Measurements from ENCODE around the gene NXNL2. TPM values are rescaled to one million over a fixed set of nuclear protein-coding genes. Genes with fewer than 3 reads are reported as not detected.

NXNL2 gene
- total RNA-seq, result 0.31 TPM in 1 of 2 replicates, not detected in the other
- long read RNA-seq, result 0 reads

DNA sequence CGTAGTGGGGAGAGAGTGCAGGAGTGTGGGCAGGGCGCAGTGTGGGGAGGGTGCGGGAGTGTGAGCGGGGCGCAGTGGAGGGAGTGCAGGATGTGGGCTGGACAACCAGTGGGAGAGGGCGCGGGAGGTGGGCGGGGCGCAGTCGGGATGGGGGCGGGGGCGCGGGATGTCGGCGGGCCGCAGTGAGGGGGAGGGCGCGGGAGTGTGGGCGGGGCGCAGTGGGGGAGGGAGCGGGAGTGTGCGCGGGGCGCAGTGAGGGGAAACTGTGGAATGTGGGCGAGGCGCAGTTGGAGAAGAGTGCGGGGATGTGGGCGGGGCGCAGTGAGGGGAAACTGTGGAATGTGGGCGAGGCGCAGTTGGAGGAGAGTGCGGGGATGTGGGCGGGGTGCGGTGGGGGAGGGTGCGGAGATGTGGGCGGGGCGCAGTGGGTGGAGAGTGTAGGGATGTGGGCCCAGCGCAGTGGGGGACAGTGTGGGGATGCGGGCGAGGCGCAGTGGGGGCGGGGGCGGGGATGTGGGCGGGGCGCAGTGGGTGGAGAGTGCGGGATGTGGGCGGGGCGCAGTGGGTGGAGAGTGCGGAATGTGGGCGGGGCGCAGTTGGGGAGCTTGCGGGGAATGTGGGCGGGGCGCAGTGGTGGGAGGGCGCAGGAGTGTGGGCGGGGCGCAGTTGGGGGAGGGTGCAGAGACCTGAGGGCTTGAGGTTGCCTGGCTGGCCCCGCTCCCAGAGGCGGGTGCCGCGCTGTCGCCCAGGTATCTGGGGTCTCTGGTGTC is at the start of gene NXNL2:
Gene NXNL2, plus strand, starts transcription at position 723 of the 770 bp plus-strand sequence. CDS start 257 bp downstream, outside the sequence.
- H3K9me3 Mint-ChIP-seq (ENCODE audit: low read depth), result no peaks in the 10 kb centered on the region

GRCh38 chr9:88488166-88488565 is 46.8 kb upstream of the NXNL2 start:
- Mint-ChIP-seq H3K9me3 (ENCODE audit: low read depth) (no peaks in the 10 kb centered on the region), H3K27me3 (no peaks in the 10 kb centered on the region), H3K27ac (no peak overlapping the region), H3K4me1 (ENCODE audit: low read depth) (peaks cover 1% of the 10 kb centered on the region), H3K4me3 (ENCODE audit: low read depth) (no peak overlapping the region), H3K36me3 (ENCODE audit: insufficient read depth) (peaks cover 19% of the 10 kb centered on the region)
- DNase-seq (ENCODE audit: low spot score, unreplicated experiment), result no peak
- TF ChIP-seq CTCF (IDR thresholded peaks at IDR 0.05; ENCODE audit: unreplicated experiment), result no peak

More for the DNA sequence above, at the start of gene NXNL2:
- Mint-ChIP-seq H3K36me3 (ENCODE audit: insufficient read depth) (no peaks in the 10 kb centered on the region), H3K4me3 (ENCODE audit: low read depth) (peak within 1 kb of the TSS; percentile 61), H3K27me3 (peaks cover 78% of the 10 kb centered on the region), H3K27ac (peak within 1 kb of the TSS; percentile 28), H3K4me1 (ENCODE audit: low read depth) (peaks cover 18% of the 10 kb centered on the region)
- no peak for TF ChIP-seq CTCF (IDR thresholded peaks at IDR 0.05; ENCODE audit: unreplicated experiment)
- peak; percentile 57 for DNase-seq (ENCODE audit: low spot score, unreplicated experiment)

GRCh38 chr9:88494983-88495721 is 39.8 kb upstream of the NXNL2 start:
- no peak overlapping the region for H3K4me3 Mint-ChIP-seq (ENCODE audit: low read depth)
- no peaks in the 10 kb centered on the region for H3K27me3 Mint-ChIP-seq
- TF ChIP-seq CTCF (IDR thresholded peaks at IDR 0.05; ENCODE audit: unreplicated experiment), result no peak
- no peak for DNase-seq (ENCODE audit: low spot score, unreplicated experiment)
- H3K4me1 Mint-ChIP-seq (ENCODE audit: low read depth), result no peaks in the 10 kb centered on the region
- peaks cover 3% of the 10 kb centered on the region for H3K36me3 Mint-ChIP-seq (ENCODE audit: insufficient read depth)
- H3K27ac Mint-ChIP-seq, result no peak overlapping the region
- H3K9me3 Mint-ChIP-seq (ENCODE audit: low read depth), result no peaks in the 10 kb centered on the region

DNA sequence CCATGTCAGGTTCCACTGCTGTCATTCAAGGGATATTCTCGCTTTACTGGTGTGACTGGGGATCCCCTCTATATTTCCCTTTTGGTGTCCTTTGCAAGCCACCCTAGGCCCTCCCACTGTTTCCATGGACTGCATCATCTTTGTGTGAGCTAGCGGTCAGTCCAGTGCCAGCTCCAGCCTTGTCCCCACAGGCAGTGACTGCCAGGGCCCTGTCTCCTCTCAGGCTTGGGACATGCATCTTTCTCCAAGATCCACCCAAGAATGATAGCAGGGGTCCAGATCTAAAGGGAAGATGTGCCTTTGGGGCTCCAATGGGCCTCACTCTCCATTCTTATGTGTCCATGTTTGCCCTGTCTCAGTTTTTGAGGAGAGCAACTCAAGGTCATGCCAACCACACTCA is 37.8 kb upstream of the NXNL2 start:
- H3K4me3 Mint-ChIP-seq (ENCODE audit: low read depth), result no peak overlapping the region
- no peaks in the 10 kb centered on the region for H3K4me1 Mint-ChIP-seq (ENCODE audit: low read depth)
- no peak for DNase-seq (ENCODE audit: low spot score, unreplicated experiment)
- no peaks in the 10 kb centered on the region for H3K9me3 Mint-ChIP-seq (ENCODE audit: low read depth)
- no peak overlapping the region for H3K27ac Mint-ChIP-seq
- H3K27me3 Mint-ChIP-seq, result no peaks in the 10 kb centered on the region
- no peaks in the 10 kb centered on the region for H3K36me3 Mint-ChIP-seq (ENCODE audit: insufficient read depth)
- no peak for TF ChIP-seq CTCF (IDR thresholded peaks at IDR 0.05; ENCODE audit: unreplicated experiment)

DNA sequence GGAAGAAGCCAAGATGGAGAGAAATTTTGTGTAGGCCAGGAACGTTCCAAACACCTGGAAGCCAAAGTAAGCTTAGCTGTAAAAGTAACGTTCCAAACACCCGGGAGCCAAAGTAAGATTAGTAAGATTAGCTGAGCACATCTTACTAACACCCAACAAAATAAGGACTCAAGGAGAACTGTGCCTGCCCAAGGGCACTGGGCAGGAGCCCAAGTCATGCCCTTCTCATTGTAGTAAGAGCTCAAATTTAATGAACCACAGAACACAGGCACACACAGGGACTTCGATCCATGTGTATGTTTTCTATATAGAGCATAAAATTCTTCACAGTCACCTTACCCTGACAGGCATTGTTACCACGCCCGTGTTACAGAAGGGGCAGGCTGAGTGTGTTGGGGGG is 36.1 kb upstream of the NXNL2 start:
- no peaks in the 10 kb centered on the region for H3K36me3 Mint-ChIP-seq (ENCODE audit: insufficient read depth)
- peaks cover 4% of the 10 kb centered on the region for H3K4me1 Mint-ChIP-seq (ENCODE audit: low read depth)
- H3K27me3 Mint-ChIP-seq, result no peaks in the 10 kb centered on the region
- H3K4me3 Mint-ChIP-seq (ENCODE audit: low read depth), result no peak overlapping the region
- no peak for TF ChIP-seq CTCF (IDR thresholded peaks at IDR 0.05; ENCODE audit: unreplicated experiment)
- no peak overlapping the region for H3K27ac Mint-ChIP-seq
- no peak for DNase-seq (ENCODE audit: low spot score, unreplicated experiment)
- no peaks in the 10 kb centered on the region for H3K9me3 Mint-ChIP-seq (ENCODE audit: low read depth)

Data from progenitor cell of endocrine pancreas (in vitro differentiated cells).